Measurements from ENCODE around the gene PRPF18.

Gene PRPF18

GRCh38 chr10:13678101-13678843 is 91.5 kb downstream of the PRPF18 start:
- no peaks in the 10 kb centered on the region for H3K36me3 ChIP-seq
- no peaks in the 10 kb centered on the region for H3K9me3 ChIP-seq
- TF ChIP-seq CTCF (IDR thresholded peaks at IDR 0.05): no peak
- no peak overlapping the region for H3K27ac ChIP-seq
- no peaks in the 10 kb centered on the region for H3K27me3 ChIP-seq
- no peak overlapping the region for H3K4me3 ChIP-seq (ENCODE audit: low read depth in 1 of 2, low read length in 1 of 2)
- H3K4me1 ChIP-seq (ENCODE audit: control insufficient read depth in 1 of 2, insufficient read depth in 1 of 2, low read depth in 1 of 2, low read length in 1 of 2): no peaks in the 10 kb centered on the region
